Activated naive CD8-positive, alpha-beta T cell treated with anti-CD3 and anti-CD28 coated beads for 36 hours (primary cell): Measurements from ENCODE around the gene FLRT3. TPM values are rescaled to one million over a fixed set of nuclear protein-coding genes. Genes with fewer than 3 reads are reported as not detected.

Source experiments
- DNase-seq: peaks from one replicate; pipeline ENCODE4 v3.0.0; 2021
- H3K27ac Mint-ChIP-seq: one replicate; pipeline ENCODE4 v1.8.0; 2022; ENCODE audit warnings: mild to moderate bottlenecking, moderate library complexity, mixed read lengths
- H3K27me3 Mint-ChIP-seq: one replicate; pipeline ENCODE4 v1.8.0; 2022; ENCODE audit warnings: mild to moderate bottlenecking, mixed read lengths
- H3K36me3 Mint-ChIP-seq: one replicate; pipeline ENCODE4 v1.8.0; 2021; ENCODE audit warnings: mild to moderate bottlenecking, mixed read lengths
- H3K4me1 Mint-ChIP-seq: one replicate; pipeline ENCODE4 v1.8.0; 2021; ENCODE audit warnings: mixed read lengths
- H3K4me3 Mint-ChIP-seq: one replicate; pipeline ENCODE4 v1.8.0; 2022; ENCODE audit warnings: mild to moderate bottlenecking, moderate library complexity, mixed read lengths
- H3K9me3 Mint-ChIP-seq: one replicate; pipeline ENCODE4 v1.8.0; 2022; ENCODE audit warnings: mixed read lengths
- total RNA-seq, 2 experiments: library from RNA; stranded (reverse); gene quantifications; one replicate each; pipeline ENCODE4 v1.2.3, GENCODE V29; 2021

FLRT3 gene
- total RNA-seq, 2 experiments from 2014 or later = not detected

GRCh38 chr20:14341801-14342200 is 4.4 kb upstream of the FLRT3 start:
- H3K4me3 Mint-ChIP-seq = no peak overlapping the region
- no peak overlapping the region for H3K27ac Mint-ChIP-seq
- no peaks in the 10 kb centered on the region for H3K4me1 Mint-ChIP-seq
- H3K27me3 Mint-ChIP-seq = peaks cover 7% of the 10 kb centered on the region
- H3K9me3 Mint-ChIP-seq = peaks cover 5% of the 10 kb centered on the region
- DNase-seq = no peak
- no peaks in the 10 kb centered on the region for H3K36me3 Mint-ChIP-seq

- no peaks in the 10 kb centered on the region for H3K4me1 Mint-ChIP-seq
- no peak for DNase-seq
- peaks cover 7% of the 10 kb centered on the region for H3K27me3 Mint-ChIP-seq
- H3K27ac Mint-ChIP-seq = no peak overlapping the region
- H3K4me3 Mint-ChIP-seq = no peak overlapping the region
- peaks cover 2% of the 10 kb centered on the region for H3K9me3 Mint-ChIP-seq
- no peaks in the 10 kb centered on the region for H3K36me3 Mint-ChIP-seq
Observed at GRCh38 chr20:14336686-14337085, 726 bp downstream of the FLRT3 start.

- DNase-seq = no peak
- no peaks in the 10 kb centered on the region for H3K36me3 Mint-ChIP-seq
- H3K4me3 Mint-ChIP-seq = no peak overlapping the region
- no peaks in the 10 kb centered on the region for H3K9me3 Mint-ChIP-seq
- H3K27ac Mint-ChIP-seq = no peak overlapping the region
- H3K4me1 Mint-ChIP-seq = no peaks in the 10 kb centered on the region
- H3K27me3 Mint-ChIP-seq = peaks cover 7% of the 10 kb centered on the region
Observed at GRCh38 chr20:14335052-14335451, 2.4 kb downstream of the FLRT3 start.

- H3K27me3 Mint-ChIP-seq = peaks cover 7% of the 10 kb centered on the region
- H3K36me3 Mint-ChIP-seq = no peaks in the 10 kb centered on the region
- H3K27ac Mint-ChIP-seq = no peak overlapping the region
- no peaks in the 10 kb centered on the region for H3K4me1 Mint-ChIP-seq
- no peak for DNase-seq
- H3K4me3 Mint-ChIP-seq = no peak overlapping the region
- H3K9me3 Mint-ChIP-seq = no peaks in the 10 kb centered on the region
Observed at GRCh38 chr20:14334306-14334930, 3.0 kb downstream of the FLRT3 start.

- Mint-ChIP-seq H3K9me3 (no peaks in the 10 kb centered on the region), H3K36me3 (no peaks in the 10 kb centered on the region), H3K4me3 (no peak overlapping the region), H3K27me3 (peaks cover 7% of the 10 kb centered on the region), H3K27ac (no peak overlapping the region), H3K4me1 (no peaks in the 10 kb centered on the region)
- DNase-seq = no peak
Observed at GRCh38 chr20:14333721-14334120, 3.7 kb downstream of the FLRT3 start.

- no peaks in the 10 kb centered on the region for H3K9me3 Mint-ChIP-seq
- no peak overlapping the region for H3K4me3 Mint-ChIP-seq
- no peaks in the 10 kb centered on the region for H3K36me3 Mint-ChIP-seq
- H3K27me3 Mint-ChIP-seq = peaks cover 7% of the 10 kb centered on the region
- H3K4me1 Mint-ChIP-seq = no peaks in the 10 kb centered on the region
- DNase-seq = no peak
- H3K27ac Mint-ChIP-seq = no peak overlapping the region
Observed at GRCh38 chr20:14332866-14333265, 4.5 kb downstream of the FLRT3 start.

- no peaks in the 10 kb centered on the region for H3K4me1 Mint-ChIP-seq
- no peaks in the 10 kb centered on the region for H3K36me3 Mint-ChIP-seq
- no peak overlapping the region for H3K27ac Mint-ChIP-seq
- DNase-seq = no peak
- no peaks in the 10 kb centered on the region for H3K27me3 Mint-ChIP-seq
- H3K9me3 Mint-ChIP-seq = no peaks in the 10 kb centered on the region
- H3K4me3 Mint-ChIP-seq = no peak overlapping the region
Observed at GRCh38 chr20:14331646-14332045, 5.8 kb downstream of the FLRT3 start.

- Mint-ChIP-seq H3K27me3 (no peaks in the 10 kb centered on the region), H3K27ac (no peak overlapping the region), H3K9me3 (peaks cover 3% of the 10 kb centered on the region), H3K36me3 (no peaks in the 10 kb centered on the region), H3K4me3 (no peak overlapping the region), H3K4me1 (no peaks in the 10 kb centered on the region)
- no peak for DNase-seq
Observed at GRCh38 chr20:14319704-14320103, 17.7 kb downstream of the FLRT3 start.

- Mint-ChIP-seq H3K4me3 (no peak overlapping the region), H3K27me3 (no peaks in the 10 kb centered on the region), H3K4me1 (no peaks in the 10 kb centered on the region), H3K27ac (no peak overlapping the region), H3K36me3 (no peaks in the 10 kb centered on the region), H3K9me3 (peaks cover 2% of the 10 kb centered on the region)
- DNase-seq = no peak
Observed at GRCh38 chr20:14313341-14314020, 23.9 kb downstream of the FLRT3 start.

- Mint-ChIP-seq H3K9me3 (peaks cover 2% of the 10 kb centered on the region), H3K4me3 (no peak overlapping the region), H3K27ac (no peak overlapping the region), H3K36me3 (no peaks in the 10 kb centered on the region), H3K4me1 (no peaks in the 10 kb centered on the region), H3K27me3 (no peaks in the 10 kb centered on the region)
- DNase-seq = no peak
Observed at GRCh38 chr20:14312001-14312400, 25.4 kb downstream of the FLRT3 start.

- H3K9me3 Mint-ChIP-seq = peaks cover 2% of the 10 kb centered on the region
- no peak for DNase-seq
- H3K4me1 Mint-ChIP-seq = no peaks in the 10 kb centered on the region
- no peak overlapping the region for H3K4me3 Mint-ChIP-seq
- H3K36me3 Mint-ChIP-seq = no peaks in the 10 kb centered on the region
- H3K27me3 Mint-ChIP-seq = no peaks in the 10 kb centered on the region
- H3K27ac Mint-ChIP-seq = no peak overlapping the region
Observed at GRCh38 chr20:14310977-14311627, 26.3 kb downstream of the FLRT3 start.

GRCh38 chr20:14307956-14308355 is 29.5 kb downstream of the FLRT3 start:
- no peak overlapping the region for H3K27ac Mint-ChIP-seq
- no peak for DNase-seq
- no peaks in the 10 kb centered on the region for H3K4me1 Mint-ChIP-seq
- peaks cover 11% of the 10 kb centered on the region for H3K9me3 Mint-ChIP-seq
- no peak overlapping the region for H3K4me3 Mint-ChIP-seq
- no peaks in the 10 kb centered on the region for H3K27me3 Mint-ChIP-seq
- no peaks in the 10 kb centered on the region for H3K36me3 Mint-ChIP-seq

GRCh38 chr20:14304472-14304871 is 32.9 kb downstream of the FLRT3 start:
- DNase-seq = no peak
- H3K36me3 Mint-ChIP-seq = no peaks in the 10 kb centered on the region
- H3K4me1 Mint-ChIP-seq = no peaks in the 10 kb centered on the region
- H3K27ac Mint-ChIP-seq = no peak overlapping the region
- H3K4me3 Mint-ChIP-seq = no peak overlapping the region
- peaks cover 11% of the 10 kb centered on the region for H3K9me3 Mint-ChIP-seq
- no peaks in the 10 kb centered on the region for H3K27me3 Mint-ChIP-seq

GRCh38 chr20:14303651-14304050 is 33.8 kb downstream of the FLRT3 start:
- no peaks in the 10 kb centered on the region for H3K27me3 Mint-ChIP-seq
- H3K4me3 Mint-ChIP-seq = no peak overlapping the region
- H3K9me3 Mint-ChIP-seq = peaks cover 11% of the 10 kb centered on the region
- H3K27ac Mint-ChIP-seq = no peak overlapping the region
- no peaks in the 10 kb centered on the region for H3K4me1 Mint-ChIP-seq
- H3K36me3 Mint-ChIP-seq = no peaks in the 10 kb centered on the region
- DNase-seq = no peak

- no peaks in the 10 kb centered on the region for H3K27me3 Mint-ChIP-seq
- no peak overlapping the region for H3K27ac Mint-ChIP-seq
- no peaks in the 10 kb centered on the region for H3K36me3 Mint-ChIP-seq
- DNase-seq = no peak
- H3K4me3 Mint-ChIP-seq = no peak overlapping the region
- H3K4me1 Mint-ChIP-seq = no peaks in the 10 kb centered on the region
- peaks cover 12% of the 10 kb centered on the region for H3K9me3 Mint-ChIP-seq
Observed at GRCh38 chr20:14303106-14303505, 34.3 kb downstream of the FLRT3 start.

- DNase-seq = no peak
- no peaks in the 10 kb centered on the region for H3K36me3 Mint-ChIP-seq
- no peak overlapping the region for H3K4me3 Mint-ChIP-seq
- no peaks in the 10 kb centered on the region for H3K4me1 Mint-ChIP-seq
- H3K27ac Mint-ChIP-seq = no peak overlapping the region
- peaks cover 9% of the 10 kb centered on the region for H3K9me3 Mint-ChIP-seq
- no peaks in the 10 kb centered on the region for H3K27me3 Mint-ChIP-seq
Observed at GRCh38 chr20:14299831-14300230, 37.6 kb downstream of the FLRT3 start.
